K562 (cell line): ENCODE measurements around the gene FYTTD1. TPM values are rescaled to one million over a fixed set of nuclear protein-coding genes. Genes with fewer than 3 reads are reported as not detected.
A peak's percentile ranks its signal among the peaks of the same experiment; 100 is the strongest.

ENCODE experiments used
- ATAC-seq: fragments of 200-7000 bp; cut with Tn5 transposase; 3 replicates; pipeline ENCODE4 v1.9.1; 2020; ENCODE audit warnings: moderate library complexity
- Bru-seq: library from RNA; stranded (reverse); fragments of 400-500 nt; gene quantifications from one replicate; lab custom pipeline; 2021; lab: Mats Ljungman, UMichigan
- BruChase-seq, 2 experiments: library from RNA; stranded (reverse); fragments of 400-500 nt; gene quantifications; one replicate each; lab custom pipeline; 2021; lab: Mats Ljungman, UMichigan
- BruUV-seq: library from RNA; stranded (reverse); fragments of 400-500 nt; replicated peaks from 2 replicates; lab custom pipeline; 2021; lab: Mats Ljungman, UMichigan
- CTCF ChIA-PET: fragments of 300-600 bp; formaldehyde crosslinking; extraction: SDS; loops from one replicate; lab custom pipeline; 2021; ENCODE audit warnings: low intra/inter-chr PET ratio; lab: Yijun Ruan, JAX
- POLR2A ChIA-PET: fragments of 300-600, 350-650 bp; sonication (Branson Sonifier 250); formaldehyde crosslinking; extraction: SDS; loops from one replicate; lab custom pipeline; 2021; ENCODE audit warnings: antibody characterized with exemption, inconsistent platforms; lab: Yijun Ruan, JAX
- DNase-seq, 4 experiments: peaks; one replicate each; pipeline versions ENCODE4 v3.0.0 to v3.0.0-alpha.2; 2011 to 2018; ENCODE audit warnings: low spot score in 3 of 4, mixed read lengths in 3 of 4; ENCODE audit errors: extremely low read depth in 1 of 4
- FAIRE-seq: peaks from 2 replicates; lab custom pipeline; 2011; peaks lifted over from hg19 to GRCh38; lab: Jason Lieb, UNC
- H2AFZ ChIP-seq: 2 replicates; pipeline ENCODE4 v1.6.0; 2011; ENCODE audit warnings: low read depth, low read length, control low read depth, inconsistent platforms
- H3K27ac ChIP-seq: fragments of 200-600 bp; 3 replicates; pipeline ENCODE4 v1.8.0; 2011; ENCODE audit warnings: low read depth, mild to moderate bottlenecking, control low read depth, inconsistent platforms, low read length, moderate library complexity, mixed read lengths; ENCODE audit errors: extremely low read depth
- H3K27me3 ChIP-seq, 2 experiments: fragments of 300-600 bp in 1 of 2; 2 replicates in 1 of 2; 3 replicates in 1 of 2; pipeline versions ENCODE4 v1.6.0 to v1.8.0; 2011; ENCODE audit warnings: inconsistent platforms in 2 of 2, low read length in 2 of 2, mild to moderate bottlenecking in 1 of 2, mixed read lengths in 1 of 2, moderate library complexity in 1 of 2; ENCODE audit not compliant: control insufficient read depth in 2 of 2, insufficient read depth in 2 of 2
- H3K36me3 ChIP-seq: fragments of 300-600 bp; 3 replicates; pipeline ENCODE4 v1.8.0; 2011; ENCODE audit warnings: mild to moderate bottlenecking, low read length, inconsistent platforms; ENCODE audit not compliant: control insufficient read depth, insufficient read depth
- H3K4me1 ChIP-seq, 2 experiments: fragments of 200-600 bp in 1 of 2; replicated peaks in 1 of 2; 2 replicates in 1 of 2; 3 replicates in 1 of 2; pipeline versions ENCODE4 v1.5.1 to v1.8.0; 2011; ENCODE audit warnings: inconsistent platforms in 2 of 2, low read length in 2 of 2, mild to moderate bottlenecking in 1 of 2, mixed read lengths in 1 of 2, moderate library complexity in 1 of 2; ENCODE audit not compliant: control insufficient read depth in 2 of 2, insufficient read depth in 2 of 2
- H3K4me2 ChIP-seq: 2 replicates; pipeline ENCODE4 v1.6.1; 2011; ENCODE audit warnings: low read length, control low read depth, inconsistent platforms, mixed read lengths; ENCODE audit not compliant: insufficient read depth
- H3K4me3 ChIP-seq: fragments of 200-600 bp; sonication (generic), shearing (Covaris generic); 2 replicates; pipeline ENCODE4 v1.5.1; 2016; ENCODE audit warnings: control low read depth, inconsistent platforms
- H3K79me2 ChIP-seq: fragments of 200-600 bp; 3 replicates; pipeline ENCODE4 v1.8.0; 2011; ENCODE audit warnings: low read length, inconsistent platforms; ENCODE audit not compliant: control insufficient read depth, insufficient read depth
- H3K9ac ChIP-seq, 2 experiments: 2 replicates each; pipeline versions ENCODE4 v1.6.0 to v1.6.1; 2011; ENCODE audit warnings: low read depth in 2 of 2, low read length in 2 of 2, control low read depth in 1 of 2, inconsistent platforms in 1 of 2, mild to moderate bottlenecking in 1 of 2, mixed read lengths in 1 of 2; ENCODE audit not compliant: insufficient read depth in 1 of 2
- H3K9me1 ChIP-seq: one replicate; pipeline ENCODE4 v1.6.0; 2011; ENCODE audit warnings: inconsistent platforms, mild to moderate bottlenecking, low read length, moderate library complexity; ENCODE audit not compliant: control insufficient read depth, insufficient read depth
- H3K9me3 ChIP-seq: replicated peaks from 2 replicates; pipeline ENCODE4 v1.5.1; 2011; ENCODE audit warnings: low read depth, low read length, inconsistent platforms; ENCODE audit not compliant: control insufficient read depth, insufficient read depth
- H4K20me1 ChIP-seq: replicated peaks from 2 replicates; pipeline ENCODE4 v1.6.1; 2011; ENCODE audit warnings: low read length, inconsistent platforms, mixed read lengths; ENCODE audit not compliant: control insufficient read depth, insufficient read depth
- CHD1 ChIP-seq: fragments of 200-600 bp; sonication (generic); IDR thresholded peaks from one replicate; pipeline ENCODE4 v1.6.1; 2012; ENCODE audit warnings: mild to moderate bottlenecking, moderate library complexity, low read length, inconsistent platforms
- JUN ChIP-seq, 2 experiments: sonication (generic) in 1 of 2; formaldehyde crosslinking in 1 of 2; IDR thresholded peaks; 2 replicates each; pipeline versions ENCODE4 v1.6.1 to v1.8.0; 2012 to 2022; ENCODE audit warnings: borderline replicate concordance in 2 of 2, mild to moderate bottlenecking in 2 of 2, improper control_type of control experiment in 1 of 2, low read depth in 1 of 2, low read length in 1 of 2, missing genetic modification reagents in 1 of 2
- NCOA2 ChIP-seq, 2 experiments: fragments of 450-650 bp; IDR thresholded peaks; 2 replicates each; pipeline ENCODE4 v1.6.1; 2018; ENCODE audit warnings: mild to moderate bottlenecking in 2 of 2, moderate library complexity in 1 of 2; ENCODE audit not compliant: partially characterized antibody in 2 of 2
- NONO ChIP-seq, 2 experiments: fragments of 200-400 bp in 1 of 2; fragments of 450-650 bp in 1 of 2; formaldehyde crosslinking in 1 of 2; IDR thresholded peaks; 2 replicates each; pipeline ENCODE4 v1.6.1; 2017; ENCODE audit warnings: low read depth in 2 of 2, mild to moderate bottlenecking in 2 of 2, moderate library complexity in 2 of 2, low read length in 1 of 2
- THAP12 ChIP-seq: fragments of 250-450 bp; sonication (Bioruptor Pico); IDR thresholded peaks from 2 replicates; pipeline ENCODE4 v1.9.0; 2021; ENCODE audit warnings: mild to moderate bottlenecking, inconsistent platforms
- VEZF1 ChIP-seq: fragments of 200-800 bp; sonication (Bioruptor generic); IDR thresholded peaks from 2 replicates; pipeline ENCODE4 v1.6.1; 2017; ENCODE audit warnings: missing genetic modification characterization, missing compliant biosample characterization
- WGBS: fragments of 100-300 bp; shearing (Covaris generic); methylation state at CpG from one replicate; pipeline ENCODE4 v1.1.6; 2016; ENCODE audit warnings: low coverage, mixed read lengths; ENCODE audit not compliant: insufficient coverage; ENCODE audit errors: missing lambda C conversion rate; 5-methylcytosine and 5-hydroxymethylcytosine counted together
- in situ Hi-C: fragments of 300-500 bp; cut with MboI; formaldehyde crosslinking; loops from 4 replicates; pipeline ENCODE4 v1.15.0; 2018; ENCODE audit warnings: inconsistent platforms, mixed read lengths
- intact Hi-C: fragments of 100-400 bp; cut with micrococcal nuclease; formaldehyde crosslinking; loops from 2 replicates; pipeline ENCODE4 v1.14.2; 2022
- long read RNA-seq, 3 experiments: library from polyadenylated mRNA in 2 of 3; library from RNA in 1 of 3; unstranded in 2 of 3; stranded (forward) in 1 of 3; transcript quantifications; one replicate each; pipeline ENCODE4 v2.0.0, GENCODE V29; 2019 to 2022
- polyA minus RNA-seq, 3 experiments: library from RNA; depleted of rRNA, polyadenylated mRNA; stranded (reverse); fragments of >200 nt; gene quantifications; 2 replicates each; pipeline ENCODE4 v1.2.3, GENCODE V29; 2011
- polyA plus RNA-seq, 8 experiments: library from polyadenylated mRNA; depleted of rRNA in 4 of 8; stranded (reverse) in 5 of 8; unstranded in 3 of 8; fragments of >200 nt; fragmentation: Nextera tagmentation in 2 of 8; fragmentation: Illumina TruSeq in 1 of 8; extraction: Ambion mirVana in 2 of 8; extraction: Trizol in 1 of 8; gene quantifications; 2 replicates each; pipeline versions ENCODE4 v1.2.1 to v1.2.3, GENCODE V29; 2011 to 2014; ENCODE audit warnings: inconsistent platforms in 1 of 8, missing spikeins in 1 of 8
- total RNA-seq, 7 experiments: library from RNA; depleted of rRNA in 6 of 7; stranded (reverse); fragments of >200 nt in 6 of 7; fragmentation: Illumina TruSeq in 2 of 7; extraction: Trizol in 2 of 7; gene quantifications; 2 replicates each; pipeline versions ENCODE4 v1.2.1 to v1.2.3, GENCODE V29; 2011 to 2021; ENCODE audit warnings: low replicate concordance in 1 of 7
- TF ChIP-seq, protein P1 (sequence below), 2 experiments: fragments of 450-650 bp; IDR thresholded peaks; 2 replicates each; pipeline ENCODE4 v1.6.1; 2016

The FYTTD1 gene
- total RNA-seq (2011; cell fraction: chromatin; rRNA removed; ENCODE audit: low replicate concordance), result 9.2 and 23.4 TPM in 2 replicates
- total RNA-seq (2011; cell fraction: nucleolus; rRNA removed), result 6.2 and 7.2 TPM in 2 replicates
- 13.4 and 20.8 TPM in 2 replicates for total RNA-seq (2011; cell fraction: nucleoplasm; rRNA removed)
- total RNA-seq (2014; rRNA removed) (105 and 106 TPM in 2 replicates), total RNA-seq (2014; rRNA removed; fragmentation: Illumina TruSeq; extraction: Trizol) (82.1 and 94.8 TPM in 2 replicates), total RNA-seq (2015; rRNA removed; fragmentation: Illumina TruSeq; extraction: Trizol) (67.5 and 77.6 TPM in 2 replicates), total RNA-seq (2021) (76.3 and 83.8 TPM in 2 replicates), polyA plus RNA-seq (2011; rRNA removed) (53.4 and 64.9 TPM in 2 replicates), polyA plus RNA-seq (2014; fragmentation: Illumina TruSeq; extraction: Trizol) (72.1 and 87.6 TPM in 2 replicates), polyA plus RNA-seq (2014; fragmentation: Nextera tagmentation; extraction: Ambion mirVana) (10 to 100 TPM; 35.7 to 47.5 TPM), polyA plus RNA-seq (2014; rRNA removed) (47.2 and 48.9 TPM in 2 replicates), polyA minus RNA-seq (2011; rRNA and poly(A)+ RNA removed) (80.8 and 120 TPM in 2 replicates), Bru-seq, nascent RNA (percentile 84 among the genes with signal in this experiment), BruChase-seq, experiment 1, labeled RNA remaining after a 2-hour chase (percentile 88 among the genes with signal in this experiment), BruChase-seq, experiment 2, labeled RNA remaining after a 6-hour chase (percentile 90 among the genes with signal in this experiment)
- 11.2 and 17.6 TPM in 2 replicates for polyA plus RNA-seq (2011; cell fraction: cytosol; rRNA removed)
- 8.3 and 15.6 TPM in 2 replicates for polyA plus RNA-seq (2011; cell fraction: nucleus; rRNA removed)
- 47.8 and 58.7 TPM in 2 replicates for polyA plus RNA-seq (2012)
- polyA minus RNA-seq (2011; cell fraction: cytosol; rRNA and poly(A)+ RNA removed), result 29.3 and 41.4 TPM in 2 replicates
- polyA minus RNA-seq (2011; cell fraction: nucleus; rRNA and poly(A)+ RNA removed), result 5.9 and 10.3 TPM in 2 replicates
- long read RNA-seq, experiment 1, full-length matches to known transcripts, result 267 of 441 reads
- long read RNA-seq, experiment 1, partial matches to known transcripts, result 148 of 441 reads
- long read RNA-seq, experiment 1, other reads (novel, unspliced or antisense), result 26 of 441 reads
- long read RNA-seq, experiment 2, full-length matches to known transcripts, result 9 of 55 reads
- long read RNA-seq, experiment 2, partial matches to known transcripts, result 0 of 55 reads
- long read RNA-seq, experiment 2, other reads (novel, unspliced or antisense), result 46 of 55 reads
- long read RNA-seq, experiment 3, full-length matches to known transcripts, result 48 of 63 reads
- long read RNA-seq, experiment 3, partial matches to known transcripts, result 8 of 63 reads
- long read RNA-seq, experiment 3, other reads (novel, unspliced or antisense), result 7 of 63 reads

GRCh38 chr3:197749601-197750395 lies at the start of gene FYTTD1:
FYTTD1 (plus strand) TSS chr3:197749883; CDS start chr3:197749972, 89 bp downstream.
- BruUV-seq, result no TSS peak
- FAIRE-seq, result peak; percentile 67
- Histone ChIP-seq H3K9ac (peak within 1 kb of the TSS; percentile 76 to 97), H2AFZ (peak within 1 kb of the TSS; percentile 98), H3K36me3 (no peaks in the 10 kb centered on the region), H3K27me3 (no peaks in the 10 kb centered on the region), H3K9me1 (no peaks in the 10 kb centered on the region), H3K79me2 (peaks cover 48% of the 10 kb centered on the region), H3K4me3 (peak within 1 kb of the TSS; percentile 76), H3K27ac (peak within 1 kb of the TSS; percentile 86), H3K4me1 (peaks cover 30 to 33% of the 10 kb centered on the region in 2 experiments; a peak in 4 of 5 replicates), H3K9me3 (no peaks in the 10 kb centered on the region), H3K4me2 (peak within 1 kb of the TSS; percentile 80), H4K20me1 (no peaks in the 10 kb centered on the region; the same call in 1 of the 2 replicates)
- intact Hi-C loops, result loop anchor here (1.0 kb wide), 1 partner anchor 42 kb away; the partner anchor contains the start of gene LRCH3
- ChIA-PET CTCF (no interaction called here), POLR2A (interaction anchor here (0.7 to 1.9 kb wide), 6 partner anchors 10 to 208 kb away, joined by 3 to 17 read pairs (median 4); partner anchors contain the start of gene LRCH3)
- peak; percentile 93 for ATAC-seq
- peak; percentile 93 to 94 (median 94) for DNase-seq
- in situ Hi-C loops, result no loop called here
- WGBS, result under 1% methylated on average over 78 of the region's 104 CpGs
- TF ChIP-seq CHD1 (peak; percentile 45), NONO (IDR thresholded peaks at IDR 0.05; ENCODE audit: low read depth in 2 of 2, low read length in 1 of 2) (peak; percentile 37 to 79; a peak in 2 of 4 replicates), JUN (IDR thresholded peaks at IDR 0.05; ENCODE audit: borderline replicate concordance, low read depth, low read length) (no peak; the same call in 1 of the 2 replicates), JUN (CRISPR knock-in tag; IDR thresholded peaks at IDR 0.05; ENCODE audit: borderline replicate concordance) (0 out of 2 replicates have a peak, but pooled peaks have one; percentile 39), VEZF1 (peak; percentile 91), THAP12 (CRISPR knock-in tag) (peak; percentile 85; the same call in 1 of the 2 replicates), NCOA2 (IDR thresholded peaks at IDR 0.05; ENCODE audit: partially characterized antibody in 2 of 2) (no peak)
- TF ChIP-seq, protein P1, sequence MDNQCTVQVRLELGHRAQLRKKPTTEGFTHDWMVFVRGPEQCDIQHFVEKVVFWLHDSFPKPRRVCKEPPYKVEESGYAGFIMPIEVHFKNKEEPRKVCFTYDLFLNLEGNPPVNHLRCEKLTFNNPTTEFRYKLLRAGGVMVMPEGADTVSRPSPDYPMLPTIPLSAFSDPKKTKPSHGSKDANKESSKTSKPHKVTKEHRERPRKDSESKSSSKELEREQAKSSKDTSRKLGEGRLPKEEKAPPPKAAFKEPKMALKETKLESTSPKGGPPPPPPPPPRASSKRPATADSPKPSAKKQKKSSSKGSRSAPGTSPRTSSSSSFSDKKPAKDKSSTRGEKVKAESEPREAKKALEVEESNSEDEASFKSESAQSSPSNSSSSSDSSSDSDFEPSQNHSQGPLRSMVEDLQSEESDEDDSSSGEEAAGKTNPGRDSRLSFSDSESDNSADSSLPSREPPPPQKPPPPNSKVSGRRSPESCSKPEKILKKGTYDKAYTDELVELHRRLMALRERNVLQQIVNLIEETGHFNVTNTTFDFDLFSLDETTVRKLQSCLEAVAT (IDR thresholded peaks at IDR 0.05), result peak in 1 of 2 experiments; percentile 57; a peak in 1 of 4 replicates
